HG03432 (cell line): Measurements from ENCODE around the gene BTNL2.

Experiments used
- ATAC-seq: cut with Tn5 transposase; IDR thresholded peaks from one replicate; pipeline ENCODE4 v1.9.1; 2021; ENCODE audit warnings: mild to moderate bottlenecking, moderate library complexity; ENCODE audit not compliant: unreplicated experiment

Gene BTNL2

GRCh38 chr6:32416036-32416435 lies 9.1 kb upstream of the BTNL2 start:
- ATAC-seq = no peak

DNA sequence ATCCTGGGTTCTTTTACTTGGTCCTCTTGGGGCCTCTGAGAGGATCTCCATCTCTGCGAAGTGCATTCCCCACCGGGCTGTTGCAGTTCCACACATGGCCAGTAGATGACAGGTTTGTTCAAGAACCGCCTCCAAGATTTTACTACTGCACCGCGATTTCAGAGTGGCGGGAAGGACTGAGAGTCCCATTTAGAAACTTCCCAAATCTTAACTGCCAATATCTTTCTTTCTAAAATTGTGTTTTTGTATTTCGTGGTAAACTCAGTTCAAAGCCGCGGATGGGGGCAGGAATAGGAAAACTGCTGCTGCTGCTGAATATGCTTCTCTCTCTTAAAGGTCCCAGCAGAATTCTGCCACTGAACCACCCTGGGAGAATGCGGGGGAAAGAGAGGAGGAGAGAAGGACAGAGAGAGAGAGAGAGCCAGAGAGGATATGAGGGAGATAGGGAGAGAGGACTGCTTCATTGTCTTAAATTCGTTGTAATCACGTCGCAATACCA lies 8.6 kb upstream of the BTNL2 start:
- no peak for ATAC-seq

DNA sequence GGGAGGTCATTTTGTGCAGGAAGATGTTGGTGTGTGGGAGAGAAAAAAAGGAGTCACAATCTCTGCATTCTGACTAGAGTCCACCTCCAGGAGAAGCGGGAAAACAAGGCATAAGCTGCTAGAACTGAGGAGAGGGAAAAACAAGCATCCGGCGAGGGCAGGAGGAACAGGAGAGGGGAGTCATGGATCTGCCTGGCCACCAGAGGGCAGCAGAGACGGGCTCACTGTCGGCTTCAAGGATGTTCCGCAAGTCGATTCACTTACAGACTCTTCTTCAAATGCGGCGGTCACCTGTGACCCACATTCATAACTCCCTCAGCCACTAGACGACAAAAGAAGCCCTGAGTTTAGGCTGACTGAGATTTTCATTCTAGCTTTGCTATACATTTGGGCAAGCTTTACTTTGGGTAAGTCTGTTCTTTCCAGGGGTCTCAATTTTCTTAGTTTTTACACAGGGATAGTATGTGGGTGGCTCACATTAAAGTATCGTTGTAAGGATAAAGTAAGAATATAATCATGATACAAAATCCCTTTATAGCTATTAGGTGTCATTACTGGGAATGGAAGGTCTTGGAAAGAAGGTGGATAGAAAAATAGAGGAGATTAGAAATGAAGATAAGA lies 6.6 kb upstream of the BTNL2 start:
- ATAC-seq = peak; percentile 42

GRCh38 chr6:32411566-32412327 lies 4.8 kb upstream of the BTNL2 start:
- no peak for ATAC-seq

DNA sequence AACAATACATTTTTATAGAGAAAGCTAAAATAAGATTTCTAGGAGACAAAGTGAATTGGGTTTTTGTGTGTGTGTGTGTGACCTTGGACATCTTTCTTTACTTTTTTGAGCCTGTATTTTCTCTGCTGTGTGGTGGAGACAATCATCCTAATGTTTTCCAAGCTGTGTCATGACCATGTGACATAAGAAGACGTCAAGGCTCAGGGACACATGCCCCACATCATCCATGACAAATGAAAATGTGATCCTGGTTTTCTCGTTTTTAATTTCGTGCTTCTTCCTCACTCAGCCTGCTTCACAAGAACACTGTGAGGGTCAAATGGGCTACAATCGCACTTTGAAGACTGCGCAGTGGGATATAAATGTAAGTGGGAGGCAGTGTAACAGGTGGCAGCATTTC lies 3.9 kb upstream of the BTNL2 start:
- no peak for ATAC-seq

DNA sequence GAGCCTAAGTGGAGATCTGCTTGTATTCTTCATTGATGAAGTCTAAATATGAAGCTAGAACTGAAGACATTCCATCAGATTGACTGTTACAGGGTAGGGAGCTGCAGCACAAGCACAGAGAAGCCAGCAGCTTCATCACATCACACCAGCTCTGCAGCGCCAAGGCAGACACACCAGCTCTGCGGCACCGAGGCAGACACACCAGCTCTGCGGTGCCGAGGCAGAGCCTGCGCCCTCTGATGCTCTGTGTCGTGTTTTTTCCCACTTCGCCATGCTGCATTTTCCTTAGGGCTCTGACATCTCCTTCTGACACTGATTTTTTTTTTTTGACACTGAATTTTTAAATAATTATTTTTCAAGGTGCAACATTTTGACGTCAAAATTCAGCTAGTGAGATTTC lies 784 bp downstream of the BTNL2 start:
- no peak for ATAC-seq

DNA sequence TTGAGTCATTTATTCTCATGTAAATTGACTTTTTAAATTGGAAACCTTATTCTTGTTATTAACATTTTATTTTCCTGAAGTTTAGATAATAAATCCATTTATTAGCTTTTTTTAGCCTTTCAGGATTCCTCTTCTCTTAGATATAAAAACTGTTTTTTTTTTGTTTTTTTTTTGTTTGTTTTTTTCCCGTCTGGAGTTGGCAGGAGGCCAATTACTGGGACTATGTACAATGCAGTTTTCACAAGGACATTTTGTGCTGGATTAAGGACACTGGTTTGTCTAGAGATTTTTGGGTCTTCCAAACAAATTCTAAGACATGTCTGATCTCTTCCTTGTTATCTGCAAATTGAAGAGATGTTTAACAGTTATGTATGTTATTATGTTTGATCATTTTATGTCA lies 1.3 kb downstream of the BTNL2 start:
- no peak for ATAC-seq

- ATAC-seq = no peak
These were observed 4.2 kb downstream of the BTNL2 start for GRCh38 chr6:32402812-32403211.

GRCh38 chr6:32401284-32401963 lies 5.6 kb downstream of the BTNL2 start:
- ATAC-seq = no peak

GRCh38 chr6:32397252-32397920 lies 9.6 kb downstream of the BTNL2 start:
- ATAC-seq = peak; percentile 87

DNA sequence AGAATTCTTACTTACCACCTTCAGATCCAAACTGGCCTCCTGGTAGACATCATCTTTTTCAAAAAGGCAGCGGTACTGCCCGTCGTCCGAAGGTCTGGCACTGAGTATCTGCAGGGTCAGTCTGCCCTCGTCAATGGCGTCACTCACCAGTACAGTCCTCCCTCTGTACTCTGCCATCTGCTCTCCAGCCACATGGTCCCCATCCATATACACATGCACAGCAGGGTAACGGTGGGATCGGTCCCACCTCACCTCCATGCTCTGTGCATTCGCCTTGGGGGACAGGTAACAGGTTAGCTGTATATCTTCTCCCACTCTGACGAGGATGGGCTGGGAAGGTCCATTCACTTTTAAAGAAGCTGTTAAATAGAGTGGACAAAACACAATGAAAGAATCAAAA lies 11.0 kb downstream of the BTNL2 start:
- ATAC-seq = no peak

DNA sequence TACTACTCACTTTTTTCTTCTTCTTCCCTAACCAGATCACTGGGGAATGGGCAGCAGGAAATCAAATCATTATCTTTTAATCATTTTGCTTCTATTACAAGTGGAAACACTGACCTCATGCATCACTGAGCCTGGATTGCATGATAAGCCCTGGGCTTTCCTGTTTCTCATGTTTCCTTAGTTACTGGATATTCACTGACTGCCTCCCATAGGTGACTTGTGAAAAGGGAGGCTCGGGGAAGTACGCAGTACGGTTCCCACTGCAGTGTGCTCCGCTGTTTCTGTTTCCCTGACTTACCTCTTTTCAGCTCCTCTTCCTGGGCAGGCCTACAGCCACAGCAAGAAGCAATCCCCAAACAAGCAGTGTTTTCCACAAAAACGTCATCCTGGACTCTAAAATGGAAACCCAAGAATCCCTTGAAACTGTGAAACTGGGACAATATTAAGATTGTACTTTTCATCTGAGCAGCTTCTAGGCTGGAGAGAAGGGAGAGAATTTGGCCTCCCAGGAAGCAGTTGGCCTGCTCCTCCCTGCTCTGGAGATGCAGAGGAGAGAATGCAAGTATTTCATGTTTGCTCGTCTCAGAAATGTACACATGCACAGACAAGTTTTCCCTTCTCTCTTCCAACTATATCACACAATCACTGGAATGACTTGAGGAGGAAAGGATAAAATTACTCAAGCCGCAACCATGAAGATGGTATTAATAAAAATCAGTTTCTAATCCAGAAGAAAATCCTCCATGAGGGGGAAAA lies 13.1 kb downstream of the BTNL2 start:
- ATAC-seq = no peak

DNA sequence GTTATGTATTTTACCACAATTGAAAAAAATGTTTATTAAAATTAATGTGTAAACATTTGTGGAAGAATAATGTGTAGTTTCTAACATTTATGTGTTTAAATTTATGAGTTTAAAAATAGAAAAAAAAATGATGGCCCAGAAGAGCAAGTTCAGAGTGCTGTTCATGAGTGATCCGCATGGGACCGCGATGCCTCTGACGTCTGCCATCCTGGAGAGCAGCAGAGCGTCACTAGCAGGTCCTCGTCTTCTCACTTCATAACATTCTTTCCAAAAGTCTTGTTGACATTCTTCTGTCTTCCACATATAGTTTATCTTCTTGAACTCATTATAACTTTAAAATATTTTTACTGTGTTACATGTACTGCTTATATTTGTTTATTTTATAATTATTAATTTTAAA lies 15.5 kb downstream of the BTNL2 start:
- ATAC-seq = no peak

DNA sequence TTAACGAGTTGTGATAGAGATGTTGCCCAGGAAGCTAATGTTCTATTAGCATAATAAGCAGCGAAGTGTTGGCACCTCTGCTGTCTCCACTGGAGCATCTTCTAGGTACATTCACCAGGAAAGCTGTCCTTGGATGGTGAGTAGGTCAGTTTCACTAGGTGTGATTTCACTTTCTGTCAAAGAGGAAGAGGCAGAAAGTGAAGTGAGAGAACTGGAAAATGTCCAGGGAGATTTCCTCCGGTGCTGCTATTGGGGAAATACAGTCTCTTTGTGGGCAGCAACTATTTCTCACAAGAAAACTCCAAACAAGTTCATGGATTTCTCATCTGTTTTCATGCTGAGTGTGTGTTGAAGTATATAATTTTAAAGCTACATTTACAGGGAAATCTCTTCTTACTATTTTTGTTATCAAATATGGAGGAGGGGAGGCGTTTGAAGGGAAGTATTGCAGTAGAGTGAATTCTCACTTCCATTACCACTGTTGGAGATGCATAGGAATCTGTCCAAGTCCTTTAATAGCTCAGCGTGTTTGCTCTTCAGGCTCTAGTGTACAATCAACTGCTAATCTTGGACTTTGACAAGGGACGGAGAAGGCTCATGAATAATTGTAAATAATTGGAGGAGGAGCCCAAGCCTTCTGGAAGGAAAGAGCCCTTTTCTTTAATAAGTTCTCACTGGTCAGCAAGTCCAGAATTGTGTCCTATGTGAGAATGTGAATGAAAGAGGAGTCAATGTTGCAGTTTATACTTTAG lies 19.2 kb downstream of the BTNL2 start:
- ATAC-seq = no peak

- no peak for ATAC-seq
These were observed 20.9 kb downstream of the BTNL2 start for GRCh38 chr6:32386040-32386439.

DNA sequence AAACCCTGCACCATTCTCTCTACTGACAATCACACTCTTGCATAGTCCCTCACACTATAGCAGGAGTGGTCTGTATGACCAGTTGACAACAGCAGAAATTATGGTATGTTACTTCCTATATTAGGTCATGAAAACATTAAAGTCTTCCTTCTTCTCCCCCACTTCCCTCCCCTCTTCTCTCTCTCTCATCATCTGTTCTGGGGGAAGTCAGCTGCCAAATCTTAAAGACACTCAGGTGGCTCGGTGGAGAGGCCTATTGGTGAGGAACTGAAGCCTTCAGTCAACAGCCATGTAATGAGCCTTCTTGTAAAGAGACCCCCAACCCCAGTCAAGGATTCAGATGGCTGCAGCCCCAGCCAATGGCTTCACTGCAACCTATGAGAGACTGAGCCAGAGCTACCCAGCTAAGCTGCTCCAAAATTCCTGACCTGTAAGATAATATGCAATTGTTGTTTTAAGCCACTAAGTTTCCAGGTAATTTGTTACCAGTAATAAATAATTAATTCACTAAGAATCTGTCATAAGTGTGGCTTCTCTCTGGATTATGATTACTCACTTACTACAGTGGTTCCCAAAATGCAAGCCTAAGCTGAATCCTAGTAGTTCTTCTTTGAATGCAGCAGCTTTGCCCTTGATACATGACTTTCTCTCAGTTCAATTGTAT lies 24.1 kb downstream of the BTNL2 start:
- no peak for ATAC-seq

DNA sequence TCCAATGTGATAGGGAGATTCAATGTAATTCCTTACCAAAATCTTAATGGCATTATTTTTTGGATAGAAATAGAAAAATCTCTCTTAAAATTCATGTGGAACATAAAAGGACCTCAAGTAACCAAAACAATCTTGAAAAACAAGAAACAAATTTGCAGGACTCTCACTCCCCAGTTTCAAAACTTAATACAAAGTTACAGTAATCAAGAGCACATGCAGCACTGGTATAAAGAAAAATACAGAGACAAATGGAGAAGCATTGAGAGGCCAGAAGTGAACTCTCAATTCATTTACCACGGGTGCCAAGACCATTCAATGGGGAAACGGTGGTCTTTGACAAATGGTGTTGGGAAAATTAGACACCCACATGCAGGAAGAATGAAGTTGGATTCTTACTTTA lies 27.4 kb downstream of the BTNL2 start:
- no peak for ATAC-seq

- ATAC-seq = no peak
These were observed 31.0 kb downstream of the BTNL2 start for GRCh38 chr6:32375739-32376529.

DNA sequence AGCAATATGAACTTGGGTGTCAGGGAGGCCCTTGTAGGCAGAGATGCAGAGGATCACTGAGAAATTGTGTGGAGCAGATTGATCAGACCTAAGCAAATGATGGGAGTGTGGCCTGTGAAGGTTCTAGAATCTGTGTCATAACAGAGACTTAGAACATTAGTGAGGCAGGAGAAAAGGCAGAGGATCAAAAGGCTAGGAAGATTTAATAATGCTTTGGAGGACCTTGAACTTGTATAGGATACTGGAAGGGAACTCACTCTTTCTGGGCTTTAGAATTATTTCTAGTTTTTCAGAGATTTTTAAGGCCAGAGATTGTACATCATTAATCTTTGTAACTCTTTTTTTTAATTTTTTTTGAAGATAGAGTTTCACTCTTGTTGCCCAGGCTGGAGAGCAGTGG lies 35.2 kb downstream of the BTNL2 start, which contains the start of gene TSBP1:
Gene TSBP1 (minus strand): TSS at position 101 of the 400 bp plus-strand sequence. CDS start 197 bp downstream, outside the sequence.
- ATAC-seq = no peak
